GM12878 (cell line): Measurements from ENCODE around the gene RPL21. TPM values are rescaled to one million over a fixed set of nuclear protein-coding genes. Genes with fewer than 3 reads are reported as not detected.

ENCODE experiments used
- ATAC-seq: fragments of 200-7000 bp; cut with Tn5 transposase; 3 replicates; pipeline ENCODE4 v1.9.1; 2020; ENCODE audit warnings: mild to moderate bottlenecking, moderate library complexity
- BruUV-seq: library from RNA; stranded (reverse); fragments of 400-500 nt; replicated peaks from 2 replicates; lab custom pipeline; 2021; lab: Mats Ljungman, UMichigan
- CTCF ChIA-PET: fragments of 300-600 bp; sonication (Branson Sonifier 250); formaldehyde crosslinking; extraction: SDS; loops from one replicate; lab custom pipeline; 2021; ENCODE audit warnings: inconsistent platforms; lab: Yijun Ruan, JAX
- POLR2A ChIA-PET: fragments of 350-600 bp; formaldehyde crosslinking; extraction: SDS; loops from one replicate; lab custom pipeline; 2021; ENCODE audit warnings: inconsistent platforms; lab: Charles Lee
- RAD21 ChIA-PET: fragments of 300-600 bp; sonication (Branson Sonifier 250); formaldehyde crosslinking; loops from one replicate; lab custom pipeline; 2023; ENCODE audit warnings: antibody characterized with exemption; ENCODE audit not compliant: unreplicated experiment; lab: Charles Lee
- SMC1A ChIA-PET: fragments of 300-600 bp; sonication (Branson Sonifier 250); formaldehyde crosslinking; loops from one replicate; lab custom pipeline; 2023; ENCODE audit not compliant: unreplicated experiment, uncharacterized antibody; lab: Charles Lee
- DNase-seq: peaks from one replicate; pipeline ENCODE4 v3.0.0-alpha.2; 2011; ENCODE audit warnings: low read depth, low spot score
- FAIRE-seq: peaks from 3 replicates; lab custom pipeline; 2011; peaks lifted over from hg19 to GRCh38; lab: Jason Lieb, UNC
- H2AFZ ChIP-seq: 2 replicates; pipeline ENCODE4 v1.6.0; 2011; ENCODE audit warnings: low read depth, low read length, control low read depth; ENCODE audit not compliant: control insufficient read depth
- H3K27ac ChIP-seq: 2 replicates; pipeline ENCODE4 v1.5.1; 2011; ENCODE audit warnings: control low read depth; ENCODE audit not compliant: control insufficient read depth, insufficient read depth
- H3K27me3 ChIP-seq, 2 experiments: replicated peaks in 1 of 2; 2 replicates each; pipeline versions ENCODE4 v1.6.0 to v1.6.1; 2011; ENCODE audit warnings: low read length in 1 of 2; ENCODE audit not compliant: control insufficient read depth in 2 of 2, insufficient read depth in 2 of 2
- H3K36me3 ChIP-seq, 2 experiments: 2 replicates each; pipeline ENCODE4 v1.5.1; 2011; ENCODE audit warnings: low read length in 1 of 2; ENCODE audit not compliant: control insufficient read depth in 2 of 2, insufficient read depth in 2 of 2
- H3K4me1 ChIP-seq: 2 replicates; pipeline ENCODE4 v1.6.1; 2011; ENCODE audit warnings: mild to moderate bottlenecking, low read length, moderate library complexity, mixed read lengths; ENCODE audit not compliant: control insufficient read depth, insufficient read depth
- H3K4me2 ChIP-seq: 2 replicates; pipeline ENCODE4 v1.6.0; 2011; ENCODE audit warnings: control low read depth; ENCODE audit not compliant: control insufficient read depth, insufficient read depth
- H3K4me3 ChIP-seq: fragments of 200-600 bp; sonication (generic); 2 replicates; pipeline ENCODE4 v1.5.1; 2016
- H3K79me2 ChIP-seq: 2 replicates; pipeline ENCODE4 v1.6.0; 2011; ENCODE audit warnings: low read length; ENCODE audit not compliant: control insufficient read depth, insufficient read depth
- H3K9ac ChIP-seq: 2 replicates; pipeline ENCODE4 v1.8.0; 2011; ENCODE audit warnings: low read length, control low read depth, mixed read lengths; ENCODE audit not compliant: control insufficient read depth, insufficient read depth
- H3K9me3 ChIP-seq: replicated peaks from 3 replicates; pipeline ENCODE4 v1.5.1; 2011; ENCODE audit warnings: mild to moderate bottlenecking, low read length; ENCODE audit not compliant: control insufficient read depth, insufficient read depth
- H4K20me1 ChIP-seq: 2 replicates; pipeline ENCODE4 v1.6.0; 2011; ENCODE audit not compliant: control insufficient read depth, insufficient read depth
- CEBPZ ChIP-seq: fragments of 150-350 bp; IDR thresholded peaks from 2 replicates; pipeline ENCODE4 v1.6.1; 2016; ENCODE audit warnings: low read depth, low read length
- EED ChIP-seq: sonication (generic); IDR thresholded peaks from 2 replicates; pipeline ENCODE4 v1.6.1; 2016; ENCODE audit warnings: antibody characterized with exemption, low read depth
- EP300 ChIP-seq, 2 experiments: fragments of 150-350 bp in 1 of 2; IDR thresholded peaks; 2 replicates each; pipeline ENCODE4 v1.6.1; 2011 to 2012; ENCODE audit warnings: low read depth in 2 of 2, low read length in 2 of 2, borderline replicate concordance in 1 of 2, improper control_type of control experiment in 1 of 2, inconsistent platforms in 1 of 2; ENCODE audit not compliant: control insufficient read depth in 1 of 2
- EZH2 ChIP-seq: IDR thresholded peaks from 2 replicates; pipeline ENCODE4 v1.6.1; 2012; ENCODE audit warnings: low read depth, mild to moderate bottlenecking, control low read depth, inconsistent platforms, low read length, borderline replicate concordance; ENCODE audit not compliant: control insufficient read depth
- IRF3 ChIP-seq: fragments of 450-650 bp; IDR thresholded peaks from 2 replicates; pipeline ENCODE4 v1.6.1; 2014; ENCODE audit warnings: mild to moderate bottlenecking
- KLF5 ChIP-seq: fragments of 450-650 bp; IDR thresholded peaks from 2 replicates; pipeline ENCODE4 v1.6.1; 2014; ENCODE audit warnings: mild to moderate bottlenecking; ENCODE audit not compliant: partially characterized antibody
- NFXL1 ChIP-seq: fragments of 450-650 bp; IDR thresholded peaks from 2 replicates; pipeline ENCODE4 v1.6.1; 2017; ENCODE audit warnings: antibody characterized with exemption, mild to moderate bottlenecking, borderline replicate concordance
- PML ChIP-seq: IDR thresholded peaks from 2 replicates; pipeline ENCODE4 v1.6.1; 2012; ENCODE audit warnings: low read length, inconsistent platforms
- POLR2AphosphoS2 ChIP-seq: IDR thresholded peaks from 2 replicates; pipeline ENCODE4 v1.6.1; 2011; ENCODE audit warnings: low read depth, mild to moderate bottlenecking, low read length, improper control_type of control experiment, moderate library complexity
- POLR2AphosphoS5 ChIP-seq: IDR thresholded peaks from 2 replicates; pipeline ENCODE4 v1.6.1; 2011; ENCODE audit warnings: mild to moderate bottlenecking, low read length, inconsistent platforms
- RELB ChIP-seq: fragments of 450-650 bp; IDR thresholded peaks from 2 replicates; pipeline ENCODE4 v1.6.1; 2017; ENCODE audit warnings: low read depth, mild to moderate bottlenecking, moderate library complexity
- SIN3A ChIP-seq: IDR thresholded peaks from 2 replicates; pipeline ENCODE4 v1.6.1; 2012; ENCODE audit warnings: low read depth, low read length, improper control_type of control experiment
- SMAD1 ChIP-seq: fragments of 450-650 bp; IDR thresholded peaks from 2 replicates; pipeline ENCODE4 v1.6.1; 2018; ENCODE audit warnings: mild to moderate bottlenecking, low read depth; ENCODE audit not compliant: partially characterized antibody
- SP1 ChIP-seq: IDR thresholded peaks from one replicate; pipeline ENCODE4 v1.6.1; 2011; ENCODE audit warnings: low read depth, low read length
- YBX1 ChIP-seq: fragments of 450-650 bp; IDR thresholded peaks from 2 replicates; pipeline ENCODE4 v1.6.1; 2016; ENCODE audit warnings: antibody characterized with exemption
- ZBED1 ChIP-seq: IDR thresholded peaks from 2 replicates; pipeline ENCODE4 v1.6.1; 2016; ENCODE audit warnings: borderline replicate concordance
- ZBTB4 ChIP-seq: fragments of 450-650 bp; formaldehyde crosslinking; IDR thresholded peaks from 2 replicates; pipeline ENCODE4 v1.4.0; 2022; ENCODE audit warnings: mild to moderate bottlenecking, moderate library complexity
- WGBS: methylation state at CpG from one replicate; pipeline ENCODE4 v1.1.6; 2016; ENCODE audit warnings: low lambda C conversion rate; ENCODE audit not compliant: insufficient replicate concordance, insufficient coverage; ENCODE audit errors: missing lambda C conversion rate; 5-methylcytosine and 5-hydroxymethylcytosine counted together
- in situ Hi-C: fragments of 300-500 bp; cut with MboI; formaldehyde crosslinking; loops from 9 replicates; pipeline ENCODE4 v1.14.3; 2018; ENCODE audit warnings: mixed read lengths
- intact Hi-C: fragments of 100-400 bp; cut with micrococcal nuclease; formaldehyde crosslinking; loops from one replicate; pipeline ENCODE4 v1.14.2; 2022; ENCODE audit not compliant: unreplicated experiment
- polyA plus RNA-seq, 11 experiments: library from polyadenylated mRNA; depleted of rRNA in 4 of 11; unstranded in 6 of 11; stranded (reverse) in 5 of 11; fragments of >200 nt; fragmentation: Nextera tagmentation in 4 of 11; fragmentation: Illumina TruSeq in 1 of 11; extraction: Ambion mirVana in 4 of 11; extraction: Trizol in 1 of 11; gene quantifications; 1 replicate in 1 of 11; 2 replicates in 10 of 11; pipeline versions ENCODE4 v1.2.1 to v1.2.3, GENCODE V29; 2011 to 2016; ENCODE audit warnings: inconsistent platforms in 2 of 11, missing spikeins in 2 of 11, low read depth in 1 of 11
- total RNA-seq, 4 experiments: library from RNA; depleted of rRNA in 3 of 4; stranded (reverse); fragments of >200 nt in 3 of 4; fragmentation: Illumina TruSeq in 1 of 4; extraction: Trizol in 1 of 4; gene quantifications; 2 replicates each; pipeline versions ENCODE4 v1.2.1 to v1.2.3, GENCODE V29; 2013 to 2021

Gene RPL21
- total and polyA plus RNA-seq, 10 of the 15 experiments (the other 5 are each of a cell fraction or from before 2014, with no cell fraction given) = 817 to 9,760 (median 1,698) TPM

- 89% methylated on average over 5 of the region's 5 CpGs for WGBS
- H3K4me1 ChIP-seq = no peaks in the 10 kb centered on the region
- H3K9me3 ChIP-seq = no peaks in the 10 kb centered on the region; the same call in 2 of the 3 replicates
- H3K27ac ChIP-seq = no peak overlapping the region
- POLR2A ChIA-PET = no interaction called here
- CTCF ChIA-PET = no interaction called here
- DNase-seq (no peak), ATAC-seq (no peak), FAIRE-seq (no peak)
- no peaks in the 10 kb centered on the region for H3K79me2 ChIP-seq
- no peak overlapping the region for H2AFZ ChIP-seq
- no peak overlapping the region for H3K4me3 ChIP-seq
- H3K4me2 ChIP-seq = no peak overlapping the region
- RAD21 ChIA-PET = no interaction called here
- H3K9ac ChIP-seq = no peak overlapping the region
- intact Hi-C loops = no loop called here
- no peaks in the 10 kb centered on the region for H4K20me1 ChIP-seq
- no TSS peak for BruUV-seq
- no peaks in the 10 kb centered on the region for H3K27me3 ChIP-seq
- H3K36me3 ChIP-seq = no peaks in the 10 kb centered on the region
- SMC1A ChIA-PET = no interaction called here
- in situ Hi-C loops = no loop called here
- TF ChIP-seq NFXL1 = no peak
- no peak for TF ChIP-seq CEBPZ
- no peak for TF ChIP-seq EED
- TF ChIP-seq IRF3 = no peak
- no peak for TF ChIP-seq KLF5
- TF ChIP-seq SIN3A = no peak
- TF ChIP-seq POLR2AphosphoS2 = no peak
- no peak for TF ChIP-seq EP300 (IDR thresholded peaks at IDR 0.05; ENCODE audit: borderline replicate concordance in 1 of 2, control insufficient read depth in 1 of 2, low read depth in 2 of 2, low read length in 2 of 2)
- TF ChIP-seq SMAD1 = no peak
- TF ChIP-seq POLR2AphosphoS5 = no peak
- no peak for TF ChIP-seq YBX1
- TF ChIP-seq ZBED1 = no peak
- TF ChIP-seq EZH2 = no peak
- no peak for TF ChIP-seq PML
- no peak for TF ChIP-seq RELB
- no peak for TF ChIP-seq ZBTB4 (CRISPR knock-in tag)
- TF ChIP-seq SP1 = no peak
Observed at GRCh38 chr13:27233964-27234363, 17.4 kb upstream of the RPL21 start.
